PC-9 (cell line): Measurements from ENCODE around the gene ABCC2. TPM values are rescaled to one million over a fixed set of nuclear protein-coding genes. Genes with fewer than 3 reads are reported as not detected.
"Not testable (repeated sequence)": the region's sequence is repeated elsewhere in the genome, so short reads cannot be mapped to it uniquely, and the experiment has no call there.

Experiments used
- BruUV-seq: library from RNA; stranded (reverse); fragments of 400-500 nt; replicated peaks from 2 replicates; lab custom pipeline; 2021; lab: Mats Ljungman, UMichigan
- CTCF ChIA-PET: fragments of 300-600 bp; sonication (Branson Sonifier 250); formaldehyde crosslinking; loops from one replicate; lab custom pipeline; 2022; ENCODE audit warnings: antibody characterized with exemption; lab: Charles Lee
- POLR2A ChIA-PET: fragments of 300-600 bp; sonication (Branson Sonifier 250); formaldehyde crosslinking; loops from one replicate; lab custom pipeline; 2022; ENCODE audit warnings: antibody characterized with exemption; ENCODE audit not compliant: unreplicated experiment; lab: Charles Lee
- DNase-seq, 2 experiments: peaks; one replicate each; pipeline versions ENCODE4 v3.0.0 to v3.0.0-alpha.2; 2015 to 2022; ENCODE audit warnings: mixed read lengths in 1 of 2
- H2AFZ ChIP-seq: fragments of 200-600 bp; sonication (generic); 2 replicates; pipeline ENCODE4 v1.8.1; 2017; ENCODE audit warnings: antibody characterized with exemption
- H3F3A ChIP-seq: fragments of 200-600 bp; sonication (generic); 2 replicates; pipeline ENCODE4 v1.8.1; 2017; ENCODE audit warnings: antibody characterized with exemption, mild to moderate bottlenecking, low read depth; ENCODE audit not compliant: insufficient read depth
- H3K27ac ChIP-seq: fragments of 200-600 bp; sonication (generic); 2 replicates; pipeline ENCODE4 v1.6.1; 2016; ENCODE audit warnings: mixed run types
- H3K27me3 ChIP-seq: fragments of 200-600 bp; sonication (generic); 2 replicates; pipeline ENCODE4 v1.6.1; 2016; ENCODE audit warnings: low read depth, mixed run types; ENCODE audit not compliant: insufficient read depth
- H3K36me3 ChIP-seq: fragments of 200-600 bp; sonication (generic); 2 replicates; pipeline ENCODE4 v1.6.1; 2016; ENCODE audit warnings: low read depth, mixed run types
- H3K4me1 ChIP-seq: fragments of 200-600 bp; sonication (generic); replicated peaks from 2 replicates; pipeline ENCODE4 v1.6.1; 2016; ENCODE audit warnings: mixed run types; ENCODE audit not compliant: insufficient read depth
- H3K4me2 ChIP-seq: fragments of 200-600 bp; sonication (generic); 2 replicates; pipeline ENCODE4 v1.6.1; 2017; ENCODE audit warnings: mixed run types
- H3K4me3 ChIP-seq: fragments of 200-600 bp; sonication (generic); 2 replicates; pipeline ENCODE4 v1.6.1; 2016; ENCODE audit warnings: mixed run types
- H3K79me2 ChIP-seq: fragments of 200-600 bp; sonication (generic); 2 replicates; pipeline ENCODE4 v1.6.1; 2017; ENCODE audit warnings: low read depth, mixed run types
- H3K9me2 ChIP-seq: fragments of 200-600 bp; sonication (generic); 2 replicates; pipeline ENCODE4 v1.8.1; 2017; ENCODE audit warnings: mild to moderate bottlenecking; ENCODE audit not compliant: insufficient read depth
- H3K9me3 ChIP-seq: fragments of 200-600 bp; sonication (generic); 2 replicates; pipeline ENCODE4 v1.8.1; 2016; ENCODE audit warnings: low read depth; ENCODE audit not compliant: insufficient read depth
- H4K20me1 ChIP-seq: fragments of 200-600 bp; sonication (generic); 2 replicates; pipeline ENCODE4 v1.8.1; 2017; ENCODE audit not compliant: insufficient read depth
- CTCF ChIP-seq: fragments of 200-600 bp; sonication (generic); conservative IDR thresholded peaks from 2 replicates; pipeline ENCODE4 v1.6.1; 2017; ENCODE audit warnings: mixed run types, antibody characterized with exemption, mild to moderate bottlenecking, moderate library complexity
- EZH2 ChIP-seq: fragments of 200-600 bp; sonication (generic); IDR thresholded peaks from 2 replicates; pipeline ENCODE4 v1.8.0; 2017; ENCODE audit warnings: antibody characterized with exemption, low read depth
- intact Hi-C: fragments of 100-400 bp; cut with micrococcal nuclease; formaldehyde crosslinking; loops from one replicate; pipeline ENCODE4 v1.10.0; 2022; ENCODE audit not compliant: unreplicated experiment
- total RNA-seq: library from RNA; stranded (reverse); gene quantifications from 2 replicates; pipeline ENCODE4 v1.2.3, GENCODE V29; 2021

Gene ABCC2
- total RNA-seq, 1 experiment from 2014 or later = 174 TPM

GRCh38 chr10:99742701-99743100, 39.7 kb upstream of the ABCC2 start:
- intact Hi-C loops = no loop called here
- H3F3A ChIP-seq = no peaks in the 10 kb centered on the region
- H3K4me1 ChIP-seq = no peaks in the 10 kb centered on the region
- DNase-seq = no peak
- CTCF ChIA-PET = no interaction called here
- no peak overlapping the region for H2AFZ ChIP-seq
- H3K36me3 ChIP-seq = peaks cover 28% of the 10 kb centered on the region
- POLR2A ChIA-PET = no interaction called here
- no peaks in the 10 kb centered on the region for H3K79me2 ChIP-seq
- H4K20me1 ChIP-seq = no peaks in the 10 kb centered on the region
- H3K27me3 ChIP-seq = no peaks in the 10 kb centered on the region
- no peaks in the 10 kb centered on the region; the same call in 1 of the 2 replicates for H3K9me2 ChIP-seq
- no peak overlapping the region for H3K4me3 ChIP-seq
- H3K9me3 ChIP-seq = no peaks in the 10 kb centered on the region
- H3K27ac ChIP-seq = no peak overlapping the region
- TF ChIP-seq CTCF = no peak
- no peak for TF ChIP-seq EZH2
- H3K4me2 ChIP-seq = no peak overlapping the region
- no TSS peak for BruUV-seq

GRCh38 chr10:99743841-99744240, 38.6 kb upstream of the ABCC2 start:
- intact Hi-C loops = no loop called here
- Histone ChIP-seq H3F3A (no peaks in the 10 kb centered on the region), H3K36me3 (peaks cover 28% of the 10 kb centered on the region), H3K4me2 (no peak overlapping the region), H3K27me3 (no peaks in the 10 kb centered on the region), H4K20me1 (no peaks in the 10 kb centered on the region), H3K27ac (no peak overlapping the region), H3K9me2 (no peaks in the 10 kb centered on the region; the same call in 1 of the 2 replicates), H2AFZ (no peak overlapping the region), H3K4me3 (no peak overlapping the region), H3K79me2 (no peaks in the 10 kb centered on the region), H3K4me1 (no peaks in the 10 kb centered on the region), H3K9me3 (no peaks in the 10 kb centered on the region)
- CTCF ChIA-PET = no interaction called here
- no TSS peak for BruUV-seq
- DNase-seq = no peak
- TF ChIP-seq CTCF (no peak), EZH2 (no peak)
- POLR2A ChIA-PET = no interaction called here

GRCh38 chr10:99746166-99746565, 36.3 kb upstream of the ABCC2 start:
- peaks cover 12% of the 10 kb centered on the region for H3K36me3 ChIP-seq
- H3K79me2 ChIP-seq, H3K27ac ChIP-seq, H3K4me3 ChIP-seq, H3K4me1 ChIP-seq, CTCF ChIA-PET, H3K27me3 ChIP-seq, H3F3A ChIP-seq, POLR2A ChIA-PET, intact Hi-C loops, H2AFZ ChIP-seq, H3K9me2 ChIP-seq, H3K9me3 ChIP-seq, BruUV-seq, H3K4me2 ChIP-seq, DNase-seq, H4K20me1 ChIP-seq: not testable (repeated sequence)

- Histone ChIP-seq H3K9me3 (no peaks in the 10 kb centered on the region), H3K27me3 (no peaks in the 10 kb centered on the region), H4K20me1 (no peaks in the 10 kb centered on the region), H2AFZ (no peak overlapping the region), H3K4me1 (no peaks in the 10 kb centered on the region), H3K9me2 (no peaks in the 10 kb centered on the region), H3K36me3 (peaks cover 10% of the 10 kb centered on the region; the same call in 1 of the 2 replicates), H3K27ac (no peak overlapping the region), H3K4me2 (no peak overlapping the region), H3K4me3 (no peak overlapping the region), H3K79me2 (no peaks in the 10 kb centered on the region), H3F3A (no peaks in the 10 kb centered on the region)
- CTCF ChIA-PET = no interaction called here
- no peak for DNase-seq
- POLR2A ChIA-PET = no interaction called here
- TF ChIP-seq CTCF = no peak
- no TSS peak for BruUV-seq
- intact Hi-C loops = no loop called here
These were observed 33.5 kb upstream of the ABCC2 start for GRCh38 chr10:99748823-99749451.
